ENCODE results near the gene OGG1. TPM values are rescaled to one million over a fixed set of nuclear protein-coding genes. Genes with fewer than 3 reads are reported as not detected.

Gene OGG1
- total and polyA plus RNA-seq, 10 of the 15 experiments (the other 5 are each of a cell fraction or from before 2014, with no cell fraction given), result 4.8 to 38.8 (median 27.2) TPM

GRCh38 chr3:9749645-9750555, at the start of gene OGG1 (continued):
- TF ChIP-seq PBX3 (IDR thresholded peaks at IDR 0.05; ENCODE audit: insufficient replicate concordance, low read depth, low read length) (peak; percentile 4), CHD4 (IDR thresholded peaks at IDR 0.05) (no peak), MYB (IDR thresholded peaks at IDR 0.05; ENCODE audit: borderline replicate concordance, low read depth, low read length) (no peak), ZNF622 (IDR thresholded peaks at IDR 0.05) (no peak), POLR2AphosphoS5 (IDR thresholded peaks at IDR 0.05; ENCODE audit: low read length) (0 out of 2 replicates have a peak, but pooled peaks have one; percentile 74), TCF7 (IDR thresholded peaks at IDR 0.05; ENCODE audit: borderline replicate concordance) (no peak), EGR1 (IDR thresholded peaks at IDR 0.05; ENCODE audit: borderline replicate concordance in 1 of 2, low read depth in 2 of 2, low read length in 2 of 2) (peak in 1 of 2 experiments; percentile 87; a peak in 2 of 3 replicates), SPI1 (IDR thresholded peaks at IDR 0.05; ENCODE audit: borderline replicate concordance, insufficient read depth, low read depth, low read length) (no peak), RAD51 (IDR thresholded peaks at IDR 0.05) (no peak), MEF2B (IDR thresholded peaks at IDR 0.05; ENCODE audit: partially characterized antibody, poor library complexity, severe bottlenecking) (peak; percentile 49), FOS (IDR thresholded peaks at IDR 0.05; ENCODE audit: borderline replicate concordance, extremely low read depth, insufficient read length) (peak; percentile 16), TBL1XR1 (IDR thresholded peaks at IDR 0.05; ENCODE audit: low read depth, low read length) (no peak), SMARCA5 (IDR thresholded peaks at IDR 0.05) (0 out of 2 replicates have a peak, but pooled peaks have one; percentile 47), SMAD1 (IDR thresholded peaks at IDR 0.05; ENCODE audit: low read depth, partially characterized antibody) (peak; percentile 84), ZNF384 (IDR thresholded peaks at IDR 0.05; ENCODE audit: borderline replicate concordance, low read depth, low read length) (no peak), RELB (IDR thresholded peaks at IDR 0.05; ENCODE audit: low read depth) (peak; percentile 42; the same call in 1 of the 2 replicates), TAF1 (IDR thresholded peaks at IDR 0.05; ENCODE audit: borderline replicate concordance, low read depth, low read length) (peak; percentile 49; the same call in 1 of the 2 replicates), ZSCAN29 (IDR thresholded peaks at IDR 0.05) (no peak), ATF2 (IDR thresholded peaks at IDR 0.05; ENCODE audit: low read length) (no peak), GATAD2B (conservative IDR thresholded peaks at IDR 0.05; ENCODE audit: low read depth) (peak; percentile 31; the same call in 1 of the 2 replicates), ZBTB4 (CRISPR knock-in tag; IDR thresholded peaks at IDR 0.05) (no peak), SIN3A (IDR thresholded peaks at IDR 0.05; ENCODE audit: low read depth, low read length) (peak; percentile 72)

All from GM12878 (cell line).